ENCODE data around the gene BMP7.
"Not testable (repeated sequence)": the region's sequence is repeated elsewhere in the genome, so short reads cannot be mapped to it uniquely, and the experiment has no call there.

The BMP7 gene

GRCh38 chr20:57173041-57173440, 93.4 kb downstream of the BMP7 start:
- DNase-seq (ENCODE audit: low spot score), result no peak

GRCh38 chr20:57170343-57170742, 96.1 kb downstream of the BMP7 start:
- no peak for DNase-seq (ENCODE audit: low spot score)

GRCh38 chr20:57169162-57169561, 97.3 kb downstream of the BMP7 start:
- DNase-seq (ENCODE audit: low spot score), result no peak

GRCh38 chr20:57167971-57168701, 98.3 kb downstream of the BMP7 start:
- DNase-seq (ENCODE audit: low spot score), result no peak

GRCh38 chr20:57167292-57167655, 99.2 kb downstream of the BMP7 start:
- DNase-seq (ENCODE audit: low spot score), result no peak

GRCh38 chr20:57166568-57167291, 99.7 kb downstream of the BMP7 start:
- DNase-seq (ENCODE audit: low spot score), result no peak

- DNase-seq (ENCODE audit: low spot score), result no peak
Measured at GRCh38 chr20:57165427-57166004, 100.9 kb downstream of the BMP7 start.

GRCh38 chr20:57164872-57165271, 101.6 kb downstream of the BMP7 start:
- no peak for DNase-seq (ENCODE audit: low spot score)

GRCh38 chr20:57163041-57163440, 103.4 kb downstream of the BMP7 start:
- DNase-seq (ENCODE audit: low spot score), result no peak

GRCh38 chr20:57162362-57162652, 104.1 kb downstream of the BMP7 start:
- DNase-seq (ENCODE audit: low spot score), result no peak

GRCh38 chr20:57161478-57162361, 104.7 kb downstream of the BMP7 start:
- DNase-seq (ENCODE audit: low spot score), result no peak

- DNase-seq (ENCODE audit: low spot score), result no peak
Measured at GRCh38 chr20:57160985-57161384, 105.5 kb downstream of the BMP7 start.

- DNase-seq (ENCODE audit: low spot score), result no peak
Measured at GRCh38 chr20:57159945-57160610, 106.4 kb downstream of the BMP7 start.

- DNase-seq (ENCODE audit: low spot score), result no peak
Measured at GRCh38 chr20:57159193-57159851, 107.1 kb downstream of the BMP7 start.

- no peak for DNase-seq (ENCODE audit: low spot score)
Measured at GRCh38 chr20:57158474-57158873, 108.0 kb downstream of the BMP7 start.

GRCh38 chr20:57157787-57158186, 108.7 kb downstream of the BMP7 start:
- not testable (repeated sequence) for DNase-seq (ENCODE audit: low spot score)

GRCh38 chr20:57157106-57157691, 109.2 kb downstream of the BMP7 start:
- DNase-seq (ENCODE audit: low spot score), result peak; percentile 53

GRCh38 chr20:57156011-57156729, 110.3 kb downstream of the BMP7 start:
- no peak for DNase-seq (ENCODE audit: low spot score)

GRCh38 chr20:57155415-57155814, 111.0 kb downstream of the BMP7 start:
- no peak for DNase-seq (ENCODE audit: low spot score)
